ENCODE results near the gene LAG3.
A peak's percentile ranks its signal among the peaks of the same experiment; 100 is the strongest.

Gene LAG3

DNA sequence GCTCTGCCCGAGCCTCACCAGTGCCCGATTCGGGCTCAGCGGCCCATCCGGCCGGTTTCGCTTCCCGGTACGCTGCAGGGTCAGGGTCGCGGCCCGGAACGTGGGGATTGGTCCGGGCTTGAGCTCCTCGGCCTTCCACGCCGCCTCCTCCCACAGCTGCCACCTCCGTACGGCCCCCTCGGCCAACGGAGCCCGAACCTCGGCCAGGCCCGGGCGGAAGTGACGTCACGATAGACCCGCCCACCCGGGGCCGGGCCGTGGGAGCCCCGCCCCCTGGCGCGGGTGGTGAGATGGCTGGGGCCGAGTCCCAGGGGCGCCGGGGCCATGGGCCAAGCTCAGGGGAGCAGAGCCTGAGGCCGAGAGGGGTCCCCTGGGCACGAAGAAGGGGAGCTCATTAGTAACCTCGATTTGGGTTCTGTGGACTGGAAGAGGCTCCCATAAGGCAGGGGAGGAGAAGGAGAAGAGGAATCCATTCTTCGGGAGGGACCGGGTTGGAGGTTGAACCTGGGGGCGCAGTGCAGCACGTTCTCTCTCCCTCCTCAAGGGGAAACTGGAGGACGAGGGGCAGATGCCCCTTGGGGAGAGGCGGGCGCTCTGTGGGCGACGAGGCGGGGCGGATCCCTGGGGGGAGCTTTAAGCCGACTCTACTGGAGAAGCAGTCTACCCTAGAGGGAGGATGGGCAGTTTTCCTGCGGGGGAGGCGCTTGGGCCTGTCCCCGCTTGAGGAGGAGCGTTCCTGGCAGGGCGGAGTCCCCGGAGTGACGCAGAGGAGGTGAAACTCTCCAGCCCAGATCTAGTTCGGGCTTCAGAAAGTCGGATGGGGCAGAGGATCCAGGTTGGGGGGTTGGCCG lies 19.2 kb upstream of the LAG3 start, which contains the start of gene MLF2:
Gene MLF2, minus strand, starts transcription at position 221 of the 851 bp plus-strand sequence. CDS start 807 bp downstream, outside the sequence.
- POLR2A ChIA-PET (ENCODE audit: low non-redundant PET): interaction anchor here (0.5 to 1.9 kb wide), 9 partner anchors 8 to 99 kb away, joined by 3 to 11 read pairs (median 3); partner anchors contain the start of genes GPR162, PTMS and USP5
- peak within 1 kb of the TSS; percentile 91 for H3K27ac ChIP-seq
- CTCF ChIA-PET: interaction anchor here (0.5 to 2.5 kb wide), 22 partner anchors 10 to 793 kb away, joined by 3 to 27 read pairs (median 4); partner anchors contain the start of genes COPS7A and PTMS
- DNase-seq (ENCODE audit: low spot score): peak; percentile 99
- TF ChIP-seq, protein P1, sequence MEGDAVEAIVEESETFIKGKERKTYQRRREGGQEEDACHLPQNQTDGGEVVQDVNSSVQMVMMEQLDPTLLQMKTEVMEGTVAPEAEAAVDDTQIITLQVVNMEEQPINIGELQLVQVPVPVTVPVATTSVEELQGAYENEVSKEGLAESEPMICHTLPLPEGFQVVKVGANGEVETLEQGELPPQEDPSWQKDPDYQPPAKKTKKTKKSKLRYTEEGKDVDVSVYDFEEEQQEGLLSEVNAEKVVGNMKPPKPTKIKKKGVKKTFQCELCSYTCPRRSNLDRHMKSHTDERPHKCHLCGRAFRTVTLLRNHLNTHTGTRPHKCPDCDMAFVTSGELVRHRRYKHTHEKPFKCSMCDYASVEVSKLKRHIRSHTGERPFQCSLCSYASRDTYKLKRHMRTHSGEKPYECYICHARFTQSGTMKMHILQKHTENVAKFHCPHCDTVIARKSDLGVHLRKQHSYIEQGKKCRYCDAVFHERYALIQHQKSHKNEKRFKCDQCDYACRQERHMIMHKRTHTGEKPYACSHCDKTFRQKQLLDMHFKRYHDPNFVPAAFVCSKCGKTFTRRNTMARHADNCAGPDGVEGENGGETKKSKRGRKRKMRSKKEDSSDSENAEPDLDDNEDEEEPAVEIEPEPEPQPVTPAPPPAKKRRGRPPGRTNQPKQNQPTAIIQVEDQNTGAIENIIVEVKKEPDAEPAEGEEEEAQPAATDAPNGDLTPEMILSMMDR (conservative IDR thresholded peaks at IDR 0.05; ENCODE audit: low read depth): peak; percentile 74

DNA sequence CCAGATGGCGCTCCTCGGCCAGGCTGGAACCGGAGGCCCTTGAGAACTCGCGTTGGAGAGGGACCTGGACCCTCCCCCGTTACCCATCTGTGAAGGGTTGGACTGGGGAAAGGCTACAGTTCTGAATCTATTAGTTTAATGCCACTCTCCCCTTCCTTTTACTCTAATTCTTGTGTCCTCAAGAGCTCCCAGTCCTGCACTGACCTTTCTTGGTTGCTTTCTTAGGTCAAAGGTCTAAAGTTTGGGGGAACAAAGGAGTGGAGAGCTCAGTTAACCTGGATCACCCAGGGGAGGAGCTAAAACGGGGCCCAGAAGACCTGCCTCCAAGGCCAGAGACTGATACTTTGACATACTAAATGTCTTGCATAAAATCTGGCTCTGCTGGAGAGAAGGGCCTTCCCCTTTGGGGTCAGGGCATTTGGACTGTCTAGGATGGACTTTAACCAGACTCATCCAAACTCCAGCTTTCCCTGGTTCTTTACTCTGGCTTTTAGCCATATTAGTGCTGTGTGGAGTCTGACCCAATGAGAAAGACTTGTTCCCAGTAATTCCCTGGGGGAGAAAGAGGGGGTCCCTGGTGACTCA lies 18.5 kb upstream of the LAG3 start:
- TF ChIP-seq, protein P1 (conservative IDR thresholded peaks at IDR 0.05; ENCODE audit: low read depth): peak; percentile 40
- ChIA-PET POLR2A (ENCODE audit: low non-redundant PET) (interaction anchor here (0.8 to 1.9 kb wide), 5 partner anchors 9 to 18 kb away, joined by 3 to 11 read pairs (median 3); partner anchors contain the start of gene PTMS), CTCF (interaction anchor here (0.6 to 2.5 kb wide), 16 partner anchors 10 to 794 kb away, joined by 3 to 27 read pairs (median 4); partner anchors contain the start of genes LAG3, P3H3 and PTMS)
- no peak for DNase-seq (ENCODE audit: low spot score)
- H3K27ac ChIP-seq: peak overlapping the region; percentile 91

DNA sequence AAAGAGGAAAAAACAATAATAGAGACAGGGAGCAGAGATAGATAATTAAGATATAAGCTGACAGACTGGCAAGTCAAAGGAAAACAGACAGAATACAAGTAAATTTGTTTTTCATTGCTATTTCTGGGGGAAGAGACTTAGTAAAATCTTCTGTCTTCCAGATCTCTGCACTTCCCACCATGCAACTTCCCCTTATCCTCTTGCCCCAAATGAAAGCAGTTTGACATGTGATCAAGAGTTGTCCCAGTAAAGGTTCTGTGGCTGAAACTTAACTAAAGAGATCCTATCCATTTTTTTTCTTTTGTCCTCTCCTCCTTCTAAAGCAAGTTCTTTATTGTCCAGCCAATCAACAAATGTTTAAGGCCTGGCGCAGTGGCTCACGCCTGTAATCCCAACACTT lies 17.9 kb upstream of the LAG3 start:
- ChIA-PET POLR2A (ENCODE audit: low non-redundant PET) (no interaction called here), CTCF (interaction anchor here (0.8 to 2.5 kb wide), 11 partner anchors 9 to 81 kb away, joined by 3 to 27 read pairs (median 5); partner anchors contain the start of genes LAG3, P3H3 and PTMS)
- 0 out of 2 replicates have a peak overlapping the region, but pooled peaks have one; percentile 12 for H3K27ac ChIP-seq
- TF ChIP-seq, protein P1 (conservative IDR thresholded peaks at IDR 0.05; ENCODE audit: low read depth): no peak
- no peak for DNase-seq (ENCODE audit: low spot score)

DNA sequence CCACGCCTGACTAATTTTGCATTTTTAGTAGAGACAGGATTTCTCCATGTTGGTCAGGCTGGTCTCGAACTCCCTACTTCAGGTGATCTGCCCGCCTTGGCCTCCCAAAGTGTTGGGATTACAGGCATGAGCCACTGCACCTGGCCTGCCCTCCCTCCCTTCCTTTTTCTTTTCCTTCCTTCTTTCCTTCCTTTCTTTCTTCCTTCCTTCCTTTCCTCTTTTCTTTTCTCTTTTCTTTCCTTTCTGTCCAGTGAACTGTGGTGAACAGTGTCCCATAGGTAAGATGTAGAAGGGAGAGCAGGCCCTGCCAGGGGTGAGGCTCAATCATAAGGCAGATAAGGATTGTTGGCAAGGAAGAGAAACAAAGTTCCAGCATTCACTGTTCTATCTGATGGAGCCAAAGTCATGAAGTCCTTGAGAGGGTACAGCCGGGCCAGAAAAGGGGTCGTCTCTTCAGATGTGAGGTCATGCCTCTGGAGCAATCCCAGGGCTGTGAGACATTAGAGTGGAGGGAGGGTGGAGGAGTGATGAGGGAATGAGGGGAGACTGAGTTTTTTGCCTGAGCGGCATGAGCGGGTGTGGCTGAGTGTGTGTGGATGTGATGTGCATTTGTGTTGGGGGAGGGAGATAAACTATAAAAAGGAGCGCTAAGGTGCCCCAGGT lies 15.2 kb upstream of the LAG3 start:
- DNase-seq (ENCODE audit: low spot score): no peak
- ChIA-PET POLR2A (ENCODE audit: low non-redundant PET) (no interaction called here), CTCF (no interaction called here)
- no peak overlapping the region for H3K27ac ChIP-seq
- TF ChIP-seq, protein P1 (conservative IDR thresholded peaks at IDR 0.05; ENCODE audit: low read depth): no peak

DNA sequence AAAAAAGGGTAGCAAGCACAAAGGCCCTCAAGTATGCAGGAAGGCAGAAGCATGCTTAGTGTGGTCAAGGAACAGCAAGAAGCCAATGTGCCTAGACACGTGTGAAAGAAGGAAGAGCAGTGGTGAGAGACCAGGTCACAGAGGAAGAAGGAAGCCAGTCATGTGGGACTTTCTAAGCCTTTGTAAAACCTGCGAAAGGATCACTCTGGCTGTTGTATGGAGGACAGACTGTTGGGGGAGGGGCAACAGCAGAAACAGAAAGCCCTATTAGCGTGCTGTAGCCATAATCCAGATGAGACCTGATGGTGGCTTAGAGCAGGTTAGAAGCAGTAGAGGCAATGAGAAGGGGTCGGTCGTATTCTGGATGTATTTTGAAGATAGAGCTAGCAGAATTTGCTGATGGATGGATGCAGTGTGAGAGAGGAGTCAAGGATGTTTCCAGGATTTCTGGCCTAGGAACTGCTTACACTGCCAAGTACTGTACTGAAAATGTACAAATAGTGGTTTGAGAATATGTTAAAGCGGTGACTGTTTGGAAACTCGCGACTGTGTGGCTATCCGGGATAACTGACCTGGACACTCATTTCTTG lies 13.7 kb upstream of the LAG3 start:
- DNase-seq (ENCODE audit: low spot score): no peak
- ChIA-PET POLR2A (ENCODE audit: low non-redundant PET) (no interaction called here), CTCF (interaction anchor here (1.0 kb wide), 1 partner anchor 8 kb away, joined by 3 read pairs; no protein-coding TSS in a partner anchor)
- TF ChIP-seq, protein P1 (conservative IDR thresholded peaks at IDR 0.05; ENCODE audit: low read depth): no peak
- no peak overlapping the region for H3K27ac ChIP-seq

Data from RWPE1 (cell line).